GM12878 (cell line): ENCODE measurements around the gene SIGLEC10. TPM values are rescaled to one million over a fixed set of nuclear protein-coding genes. Genes with fewer than 3 reads are reported as not detected.

Experiments used
- BRCA1 ChIP-seq: IDR thresholded peaks from 2 replicates; pipeline ENCODE4 v1.6.1; 2011; ENCODE audit warnings: low read depth, low read length, improper control_type of control experiment
- MYB ChIP-seq: fragments of 150-350 bp; IDR thresholded peaks from 2 replicates; pipeline ENCODE4 v1.6.1; 2014; ENCODE audit warnings: mild to moderate bottlenecking, low read depth, low read length, borderline replicate concordance
- MYC ChIP-seq: IDR thresholded peaks from 2 replicates; pipeline ENCODE4 v1.6.1; 2011; ENCODE audit warnings: mild to moderate bottlenecking, low read length, moderate library complexity, inconsistent platforms; ENCODE audit not compliant: insufficient read depth, insufficient replicate concordance, insufficient read length, severe bottlenecking
- ZNF384 ChIP-seq: IDR thresholded peaks from 2 replicates; pipeline ENCODE4 v1.6.1; 2012; ENCODE audit warnings: low read depth, mild to moderate bottlenecking, low read length, improper control_type of control experiment, borderline replicate concordance
- polyA plus RNA-seq, 11 experiments: library from polyadenylated mRNA; depleted of rRNA in 4 of 11; unstranded in 6 of 11; stranded (reverse) in 5 of 11; fragments of >200 nt; fragmentation: Nextera tagmentation in 4 of 11; fragmentation: Illumina TruSeq in 1 of 11; extraction: Ambion mirVana in 4 of 11; extraction: Trizol in 1 of 11; gene quantifications; 1 replicate in 1 of 11; 2 replicates in 10 of 11; pipeline versions ENCODE4 v1.2.1 to v1.2.3, GENCODE V29; 2011 to 2016; ENCODE audit warnings: inconsistent platforms in 2 of 11, missing spikeins in 2 of 11, low read depth in 1 of 11
- small RNA-seq: library from RNA; depleted of rRNA; stranded (forward); fragments of <200 nt; gene quantifications from one replicate; pipeline ENCODE3, GENCODE V24; 2014
- total RNA-seq, 4 experiments: library from RNA; depleted of rRNA in 3 of 4; stranded (reverse); fragments of >200 nt in 3 of 4; fragmentation: Illumina TruSeq in 1 of 4; extraction: Trizol in 1 of 4; gene quantifications; 2 replicates each; pipeline versions ENCODE4 v1.2.1 to v1.2.3, GENCODE V29; 2013 to 2021

The SIGLEC10 gene
- total and polyA plus RNA-seq, 10 of the 15 experiments (the other 5 are each of a cell fraction or from before 2014, with no cell fraction given), result 2.3 to 16.8 (median 7.8) TPM

GRCh38 chr19:51361239-51361638 lies 56.2 kb downstream of the SIGLEC10 start (continued):
- TF ChIP-seq BRCA1 (no peak), MYB (no peak), MYC (no peak), ZNF384 (no peak)

Small RNA genes lying within 50 kb of the gene (small RNA-seq; reads per million reads assigned to genes)
- not detected for gene AC020914.5

Other genes starting within 250 kb of the SIGLEC10 start
Only the 7 nearest of the 16 such genes appear.
- gene ETFB, start 51.3 kb downstream of the SIGLEC10 start, total RNA-seq (2014; rRNA removed), result 75.9 and 82.7 TPM in 2 replicates
- gene ETFB, start 51.3 kb downstream of the SIGLEC10 start, total RNA-seq (2014; rRNA removed; fragmentation: Illumina TruSeq; extraction: Trizol), result 77.3 and 92.8 TPM in 2 replicates
- 129 and 133 TPM in 2 replicates for gene ETFB, start 51.3 kb downstream of the SIGLEC10 start, total RNA-seq (2021)
- gene ETFB, start 51.3 kb downstream of the SIGLEC10 start, polyA plus RNA-seq (2011; rRNA removed), result 35.9 and 66.3 TPM in 2 replicates
- gene ETFB, start 51.3 kb downstream of the SIGLEC10 start, polyA plus RNA-seq (2014; fragmentation: Illumina TruSeq; extraction: Trizol), result 5.2 and 33.4 TPM in 2 replicates
- gene ETFB, start 51.3 kb downstream of the SIGLEC10 start, polyA plus RNA-seq (2014; fragmentation: Nextera tagmentation; extraction: Ambion mirVana), result 10 to 100 TPM; 15.1 to 50.1 TPM
- 108 and 126 TPM in 2 replicates for gene ETFB, start 51.3 kb downstream of the SIGLEC10 start, polyA plus RNA-seq (2014; rRNA removed)
- gene ETFB, start 51.3 kb downstream of the SIGLEC10 start, polyA plus RNA-seq (2016; fragmentation: Nextera tagmentation; extraction: Ambion mirVana), result 100 to 1,000 TPM; 142 to 166 TPM
- 0.38 and 0.62 TPM in 2 replicates for gene CLDND2, start 48.6 kb downstream of the SIGLEC10 start, total RNA-seq (2014; rRNA removed)
- 0.28 and 0.45 TPM in 2 replicates for gene CLDND2, start 48.6 kb downstream of the SIGLEC10 start, total RNA-seq (2014; rRNA removed; fragmentation: Illumina TruSeq; extraction: Trizol)
- gene CLDND2, start 48.6 kb downstream of the SIGLEC10 start, total RNA-seq (2021), result 0.90 and 3.3 TPM in 2 replicates
- gene CLDND2, start 48.6 kb downstream of the SIGLEC10 start, polyA plus RNA-seq (2011; rRNA removed), result 1.4 and 1.8 TPM in 2 replicates
- not detected in 2 replicates for gene CLDND2, start 48.6 kb downstream of the SIGLEC10 start, polyA plus RNA-seq (2014; fragmentation: Illumina TruSeq; extraction: Trizol)
- gene CLDND2, start 48.6 kb downstream of the SIGLEC10 start, polyA plus RNA-seq (2014; fragmentation: Nextera tagmentation; extraction: Ambion mirVana), result 1 to 10 TPM; 1.2 to 3.2 TPM
- 0.24 and 0.67 TPM in 2 replicates for gene CLDND2, start 48.6 kb downstream of the SIGLEC10 start, polyA plus RNA-seq (2014; rRNA removed)
- gene CLDND2, start 48.6 kb downstream of the SIGLEC10 start, polyA plus RNA-seq (2016; fragmentation: Nextera tagmentation; extraction: Ambion mirVana), result 1 to 10 TPM; 3.2 to 7.1 TPM
- 16.2 and 17.1 TPM in 2 replicates for gene NKG7, start 45.0 kb downstream of the SIGLEC10 start, total RNA-seq (2014; rRNA removed)
- gene NKG7, start 45.0 kb downstream of the SIGLEC10 start, total RNA-seq (2014; rRNA removed; fragmentation: Illumina TruSeq; extraction: Trizol), result 10.0 and 11.3 TPM in 2 replicates
- 21.0 and 23.1 TPM in 2 replicates for gene NKG7, start 45.0 kb downstream of the SIGLEC10 start, total RNA-seq (2021)
- gene NKG7, start 45.0 kb downstream of the SIGLEC10 start, polyA plus RNA-seq (2011; rRNA removed), result 5.2 and 14.4 TPM in 2 replicates
- 5.0 and 15.7 TPM in 2 replicates for gene NKG7, start 45.0 kb downstream of the SIGLEC10 start, polyA plus RNA-seq (2014; fragmentation: Illumina TruSeq; extraction: Trizol)
- gene NKG7, start 45.0 kb downstream of the SIGLEC10 start, polyA plus RNA-seq (2014; fragmentation: Nextera tagmentation; extraction: Ambion mirVana), result 10 to 100 TPM; 35.1 to 48.7 TPM
- gene NKG7, start 45.0 kb downstream of the SIGLEC10 start, polyA plus RNA-seq (2014; rRNA removed), result 27.3 and 29.5 TPM in 2 replicates
- 10 to 100 TPM; 21.5 to 24.7 TPM for gene NKG7, start 45.0 kb downstream of the SIGLEC10 start, polyA plus RNA-seq (2016; fragmentation: Nextera tagmentation; extraction: Ambion mirVana)
- gene LIM2, start 29.7 kb downstream of the SIGLEC10 start, total RNA-seq (2014; rRNA removed), result not detected in 2 replicates
- not detected in 2 replicates for gene LIM2, start 29.7 kb downstream of the SIGLEC10 start, total RNA-seq (2014; rRNA removed; fragmentation: Illumina TruSeq; extraction: Trizol)
- not detected in 2 replicates for gene LIM2, start 29.7 kb downstream of the SIGLEC10 start, total RNA-seq (2021)
- not detected in 2 replicates for gene LIM2, start 29.7 kb downstream of the SIGLEC10 start, polyA plus RNA-seq (2011; rRNA removed)
- not detected in 2 replicates for gene LIM2, start 29.7 kb downstream of the SIGLEC10 start, polyA plus RNA-seq (2014; fragmentation: Illumina TruSeq; extraction: Trizol)
- not detected for gene LIM2, start 29.7 kb downstream of the SIGLEC10 start, polyA plus RNA-seq (2014; fragmentation: Nextera tagmentation; extraction: Ambion mirVana)
- not detected in 2 replicates for gene LIM2, start 29.7 kb downstream of the SIGLEC10 start, polyA plus RNA-seq (2014; rRNA removed)
- not detected for gene LIM2, start 29.7 kb downstream of the SIGLEC10 start, polyA plus RNA-seq (2016; fragmentation: Nextera tagmentation; extraction: Ambion mirVana)
- gene C19orf84, start 27.1 kb downstream of the SIGLEC10 start, total RNA-seq (2014; rRNA removed), result 0.11 TPM in 1 of 2 replicates, not detected in the other
- not detected in 2 replicates for gene C19orf84, start 27.1 kb downstream of the SIGLEC10 start, total RNA-seq (2014; rRNA removed; fragmentation: Illumina TruSeq; extraction: Trizol)
- 0.21 and 0.29 TPM in 2 replicates for gene C19orf84, start 27.1 kb downstream of the SIGLEC10 start, total RNA-seq (2021)
- 0.08 TPM in 1 of 2 replicates, not detected in the other for gene C19orf84, start 27.1 kb downstream of the SIGLEC10 start, polyA plus RNA-seq (2011; rRNA removed)
- 0.10 and 0.46 TPM in 2 replicates for gene C19orf84, start 27.1 kb downstream of the SIGLEC10 start, polyA plus RNA-seq (2014; fragmentation: Illumina TruSeq; extraction: Trizol)
- not detected for gene C19orf84, start 27.1 kb downstream of the SIGLEC10 start, polyA plus RNA-seq (2014; fragmentation: Nextera tagmentation; extraction: Ambion mirVana)
- 0.15 TPM in 1 of 2 replicates, not detected in the other for gene C19orf84, start 27.1 kb downstream of the SIGLEC10 start, polyA plus RNA-seq (2014; rRNA removed)
- gene C19orf84, start 27.1 kb downstream of the SIGLEC10 start, polyA plus RNA-seq (2016; fragmentation: Nextera tagmentation; extraction: Ambion mirVana), result under 1 TPM; 0.09 to 0.35 TPM
- gene SIGLEC8, start 40.8 kb upstream of the SIGLEC10 start, total RNA-seq (2014; rRNA removed), result not detected in 2 replicates
- not detected in 2 replicates for gene SIGLEC8, start 40.8 kb upstream of the SIGLEC10 start, total RNA-seq (2014; rRNA removed; fragmentation: Illumina TruSeq; extraction: Trizol)
- gene SIGLEC8, start 40.8 kb upstream of the SIGLEC10 start, total RNA-seq (2021), result not detected in 2 replicates
- not detected in 2 replicates for gene SIGLEC8, start 40.8 kb upstream of the SIGLEC10 start, polyA plus RNA-seq (2011; rRNA removed)
- gene SIGLEC8, start 40.8 kb upstream of the SIGLEC10 start, polyA plus RNA-seq (2014; fragmentation: Illumina TruSeq; extraction: Trizol), result not detected in 2 replicates
- not detected for gene SIGLEC8, start 40.8 kb upstream of the SIGLEC10 start, polyA plus RNA-seq (2014; fragmentation: Nextera tagmentation; extraction: Ambion mirVana)
- gene SIGLEC8, start 40.8 kb upstream of the SIGLEC10 start, polyA plus RNA-seq (2014; rRNA removed), result not detected in 2 replicates
- gene SIGLEC8, start 40.8 kb upstream of the SIGLEC10 start, polyA plus RNA-seq (2016; fragmentation: Nextera tagmentation; extraction: Ambion mirVana), result not detected
- not detected in 2 replicates for gene CEACAM18, start 60.9 kb upstream of the SIGLEC10 start, total RNA-seq (2014; rRNA removed)
- gene CEACAM18, start 60.9 kb upstream of the SIGLEC10 start, total RNA-seq (2014; rRNA removed; fragmentation: Illumina TruSeq; extraction: Trizol), result not detected in 2 replicates
- not detected in 2 replicates for gene CEACAM18, start 60.9 kb upstream of the SIGLEC10 start, total RNA-seq (2021)
- not detected in 2 replicates for gene CEACAM18, start 60.9 kb upstream of the SIGLEC10 start, polyA plus RNA-seq (2011; rRNA removed)
- not detected in 2 replicates for gene CEACAM18, start 60.9 kb upstream of the SIGLEC10 start, polyA plus RNA-seq (2014; fragmentation: Illumina TruSeq; extraction: Trizol)
- not detected for gene CEACAM18, start 60.9 kb upstream of the SIGLEC10 start, polyA plus RNA-seq (2014; fragmentation: Nextera tagmentation; extraction: Ambion mirVana)
- not detected in 2 replicates for gene CEACAM18, start 60.9 kb upstream of the SIGLEC10 start, polyA plus RNA-seq (2014; rRNA removed)
- gene CEACAM18, start 60.9 kb upstream of the SIGLEC10 start, polyA plus RNA-seq (2016; fragmentation: Nextera tagmentation; extraction: Ambion mirVana), result not detected